ENCODE results near the gene MACO1. TPM values are rescaled to one million over a fixed set of nuclear protein-coding genes. Genes with fewer than 3 reads are reported as not detected.

The MACO1 gene
- total and polyA plus RNA-seq, 2 of the 8 experiments (the other 6 are each of a cell fraction or from before 2014, with no cell fraction given) = 3.5 to 15.1 TPM

GRCh38 chr1:25543425-25544242, 112.9 kb downstream of the MACO1 start, which contains the start of gene LDLRAP1 (continued):
- TF ChIP-seq CREB1 (IDR thresholded peaks at IDR 0.05) = no peak
